Liver (tissue), 3 donors: ENCODE measurements around the gene MSMO1.

Experiments used
- CTCF ChIP-seq: fragments of 150-350 bp; IDR thresholded peaks from 2 replicates; pipeline ENCODE4 v1.5.1; 2017; ENCODE audit warnings: improper control_type of control experiment, low read depth, low read length; ENCODE audit not compliant: missing input control
- GABPA ChIP-seq, 2 donors: IDR thresholded peaks in 1 of 2; conservative IDR thresholded peaks in 1 of 2; 2 replicates each; pipeline ENCODE4 v1.6.1; 2016; ENCODE audit warnings: antibody characterized with exemption in 2 of 2, mild to moderate bottlenecking in 1 of 2, moderate library complexity in 1 of 2
- MAX ChIP-seq: IDR thresholded peaks from 2 replicates; pipeline ENCODE4 v1.6.1; 2016; ENCODE audit warnings: antibody characterized with exemption
- SP1 ChIP-seq: IDR thresholded peaks from 2 replicates; pipeline ENCODE4 v1.6.1; 2018; ENCODE audit warnings: antibody characterized with exemption, mild to moderate bottlenecking
- YY1 ChIP-seq: IDR thresholded peaks from 2 replicates; pipeline ENCODE4 v1.6.1; 2016; ENCODE audit warnings: antibody characterized with exemption, mild to moderate bottlenecking
- ZBTB33 ChIP-seq: IDR thresholded peaks from 2 replicates; pipeline ENCODE4 v1.6.1; 2016; ENCODE audit warnings: antibody characterized with exemption
- donor health status: healthy.
- donor health status: healthy.

DNA sequence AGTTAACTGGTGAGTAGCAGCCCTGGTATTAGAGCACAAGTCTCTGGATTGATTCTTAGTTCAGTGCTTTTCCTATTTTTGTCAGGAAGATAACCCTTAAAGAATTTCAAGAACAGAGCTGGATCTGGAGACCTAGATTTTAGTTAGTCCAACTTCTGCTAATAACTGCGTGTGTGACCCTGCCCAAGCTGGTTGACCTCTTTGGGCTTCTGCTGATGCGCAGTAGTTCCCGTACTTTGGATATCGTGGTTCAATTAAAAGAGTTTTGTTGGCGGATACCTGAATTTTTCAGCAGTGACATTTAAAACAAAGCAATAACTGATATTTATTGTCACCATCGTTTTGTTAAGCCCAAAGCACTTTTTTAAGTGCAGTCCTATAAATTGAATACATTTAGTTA, 9.3 kb downstream of the MSMO1 start:
- TF ChIP-seq CTCF: no peak
- TF ChIP-seq MAX: no peak
- no peak for TF ChIP-seq GABPA (IDR thresholded peaks at IDR 0.05 in 1 of 2, conservative IDR thresholded peaks at IDR 0.05 in 1 of 2)
- no peak for TF ChIP-seq SP1
- TF ChIP-seq ZBTB33: no peak
- TF ChIP-seq YY1: no peak
